Nephron (organoid): ENCODE measurements around the gene AMY1C.
"Not testable (repeated sequence)": the region's sequence is repeated elsewhere in the genome, so short reads cannot be mapped to it uniquely, and the experiment has no call there.

ENCODE experiments used
- H3K27ac Mint-ChIP-seq, 3 experiments: 2 replicates each; pipeline ENCODE4 v1.8.0; 2020; ENCODE audit warnings: mixed read lengths in 3 of 3, mild to moderate bottlenecking in 2 of 3, moderate library complexity in 1 of 3
- H3K27me3 Mint-ChIP-seq: 2 replicates; pipeline ENCODE4 v1.8.0; 2021; ENCODE audit warnings: low read depth, mild to moderate bottlenecking, moderate library complexity, mixed read lengths
- H3K36me3 Mint-ChIP-seq: 2 replicates; pipeline ENCODE4 v1.8.0; 2020; ENCODE audit warnings: low read depth, mixed read lengths
- H3K4me1 Mint-ChIP-seq: 2 replicates; pipeline ENCODE4 v1.8.0; 2020; ENCODE audit warnings: mixed read lengths
- H3K4me3 Mint-ChIP-seq, 3 experiments: 2 replicates each; pipeline ENCODE4 v1.8.0; 2020; ENCODE audit warnings: mild to moderate bottlenecking in 3 of 3, mixed read lengths in 3 of 3, moderate library complexity in 2 of 3
- H3K9me3 Mint-ChIP-seq: 2 replicates; pipeline ENCODE4 v1.8.0; 2020; ENCODE audit warnings: mixed read lengths
- CTCF ChIP-seq, 3 experiments: fragments of 200-600 bp; sonication (generic); IDR thresholded peaks; one replicate each; pipeline ENCODE4 v1.5.0; 2021; ENCODE audit warnings: antibody characterized with exemption in 3 of 3; ENCODE audit not compliant: unreplicated experiment in 3 of 3

The AMY1C gene

GRCh38 chr1:103749598-103749997, at the start of gene AMY1C:
TSS of gene AMY1C (plus strand) at chr1:103749898. CDS start at chr1:103750470, 572 bp downstream.
- H3K27ac Mint-ChIP-seq, H3K27me3 Mint-ChIP-seq, H3K4me1 Mint-ChIP-seq, H3K9me3 Mint-ChIP-seq, H3K4me3 Mint-ChIP-seq, H3K36me3 Mint-ChIP-seq: not testable (repeated sequence)

- not testable (repeated sequence) for H3K9me3 Mint-ChIP-seq, H3K27me3 Mint-ChIP-seq, H3K4me1 Mint-ChIP-seq, H3K36me3 Mint-ChIP-seq, H3K4me3 Mint-ChIP-seq, H3K27ac Mint-ChIP-seq
Observed at GRCh38 chr1:103700669-103701068, 49.0 kb upstream of the AMY1C start.

DNA sequence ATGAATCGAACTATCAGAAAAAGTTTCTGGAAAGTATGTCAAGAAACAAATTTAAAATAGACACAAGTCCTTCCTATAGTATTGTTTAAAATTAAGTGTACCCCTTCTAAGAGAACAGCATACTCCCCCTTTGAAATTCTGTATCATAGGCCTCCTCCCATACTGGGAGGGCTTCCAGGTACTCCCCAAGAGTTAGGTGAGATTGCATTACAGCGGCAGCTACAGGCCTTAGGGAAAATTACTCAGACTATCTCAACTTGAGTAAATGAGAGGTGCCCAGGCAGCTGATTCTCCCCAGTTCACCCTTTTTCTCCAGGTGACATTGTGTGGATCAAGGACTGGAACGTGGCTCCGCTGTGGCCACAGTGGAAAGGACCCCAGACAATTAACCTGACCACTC, 48.4 kb upstream of the AMY1C start:
- H3K36me3 Mint-ChIP-seq, H3K4me1 Mint-ChIP-seq, H3K9me3 Mint-ChIP-seq, H3K27me3 Mint-ChIP-seq, H3K4me3 Mint-ChIP-seq, H3K27ac Mint-ChIP-seq: not testable (repeated sequence)

DNA sequence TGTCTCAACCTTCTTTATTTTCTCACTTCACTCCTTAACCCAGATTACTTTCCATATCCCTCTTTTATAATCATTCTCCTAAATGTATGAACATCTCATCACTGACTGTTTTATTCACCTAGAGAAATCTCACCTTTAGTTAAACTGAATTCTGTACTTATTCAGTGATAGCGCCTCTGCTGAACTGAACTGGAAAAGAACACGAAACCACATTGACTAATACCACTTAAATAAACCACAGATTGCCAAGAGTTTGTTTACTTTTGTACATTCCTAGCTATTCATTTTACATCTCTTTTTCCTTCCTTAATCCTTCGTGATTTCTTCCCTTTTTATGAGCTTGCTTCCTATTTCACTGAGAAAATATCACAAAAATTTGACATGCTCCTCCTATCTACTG, 42.0 kb upstream of the AMY1C start:
- H3K4me1 Mint-ChIP-seq, H3K4me3 Mint-ChIP-seq, H3K36me3 Mint-ChIP-seq, H3K27ac Mint-ChIP-seq, H3K9me3 Mint-ChIP-seq, H3K27me3 Mint-ChIP-seq: not testable (repeated sequence)

GRCh38 chr1:103710381-103710780, 39.3 kb upstream of the AMY1C start:
- H3K4me3 Mint-ChIP-seq, H3K4me1 Mint-ChIP-seq, H3K27me3 Mint-ChIP-seq, H3K36me3 Mint-ChIP-seq, H3K27ac Mint-ChIP-seq, H3K9me3 Mint-ChIP-seq: not testable (repeated sequence)

GRCh38 chr1:103717404-103717803, 32.3 kb upstream of the AMY1C start:
- H3K4me3 Mint-ChIP-seq, H3K27ac Mint-ChIP-seq, H3K27me3 Mint-ChIP-seq, H3K4me1 Mint-ChIP-seq, H3K36me3 Mint-ChIP-seq, H3K9me3 Mint-ChIP-seq: not testable (repeated sequence)

GRCh38 chr1:103721473-103721872, 28.2 kb upstream of the AMY1C start:
- not testable (repeated sequence) for H3K27me3 Mint-ChIP-seq, H3K9me3 Mint-ChIP-seq, H3K36me3 Mint-ChIP-seq, H3K4me1 Mint-ChIP-seq, H3K27ac Mint-ChIP-seq, H3K4me3 Mint-ChIP-seq

GRCh38 chr1:103735334-103735733, 14.4 kb upstream of the AMY1C start:
- H3K4me1 Mint-ChIP-seq, H3K4me3 Mint-ChIP-seq, H3K27ac Mint-ChIP-seq, H3K36me3 Mint-ChIP-seq, H3K27me3 Mint-ChIP-seq, H3K9me3 Mint-ChIP-seq: not testable (repeated sequence)

DNA sequence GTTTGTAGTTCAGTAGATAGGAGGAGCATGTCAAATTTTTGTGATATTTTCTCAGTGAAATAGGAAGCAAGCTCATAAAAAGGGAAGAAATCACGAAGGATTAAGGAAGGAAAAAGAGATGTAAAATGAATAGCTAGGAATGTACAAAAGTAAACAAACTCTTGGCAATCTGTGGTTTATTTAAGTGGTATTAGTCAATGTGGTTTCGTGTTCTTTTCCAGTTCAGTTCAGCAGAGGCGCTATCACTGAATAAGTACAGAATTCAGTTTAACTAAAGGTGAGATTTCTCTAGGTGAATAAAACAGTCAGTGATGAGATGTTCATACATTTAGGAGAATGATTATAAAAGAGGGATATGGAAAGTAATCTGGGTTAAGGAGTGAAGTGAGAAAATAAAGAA, 11.7 kb upstream of the AMY1C start:
- not testable (repeated sequence) for H3K4me1 Mint-ChIP-seq, H3K36me3 Mint-ChIP-seq, H3K27ac Mint-ChIP-seq, H3K27me3 Mint-ChIP-seq, H3K9me3 Mint-ChIP-seq, H3K4me3 Mint-ChIP-seq

DNA sequence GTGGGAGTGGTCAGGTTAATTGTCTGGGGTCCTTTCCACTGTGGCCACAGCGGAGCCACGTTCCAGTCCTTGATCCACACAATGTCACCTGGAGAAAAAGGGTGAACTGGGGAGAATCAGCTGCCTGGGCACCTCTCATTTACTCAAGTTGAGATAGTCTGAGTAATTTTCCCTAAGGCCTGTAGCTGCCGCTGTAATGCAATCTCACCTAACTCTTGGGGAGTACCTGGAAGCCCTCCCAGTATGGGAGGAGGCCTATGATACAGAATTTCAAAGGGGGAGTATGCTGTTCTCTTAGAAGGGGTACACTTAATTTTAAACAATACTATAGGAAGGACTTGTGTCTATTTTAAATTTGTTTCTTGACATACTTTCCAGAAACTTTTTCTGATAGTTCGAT, 5.2 kb upstream of the AMY1C start:
- H3K4me3 Mint-ChIP-seq, H3K36me3 Mint-ChIP-seq, H3K27me3 Mint-ChIP-seq, H3K9me3 Mint-ChIP-seq, H3K4me1 Mint-ChIP-seq, H3K27ac Mint-ChIP-seq: not testable (repeated sequence)

- not testable (repeated sequence) for H3K4me1 Mint-ChIP-seq, H3K4me3 Mint-ChIP-seq, H3K27ac Mint-ChIP-seq, H3K9me3 Mint-ChIP-seq, H3K27me3 Mint-ChIP-seq, H3K36me3 Mint-ChIP-seq
Observed at GRCh38 chr1:103745040-103745439, 4.7 kb upstream of the AMY1C start.

DNA sequence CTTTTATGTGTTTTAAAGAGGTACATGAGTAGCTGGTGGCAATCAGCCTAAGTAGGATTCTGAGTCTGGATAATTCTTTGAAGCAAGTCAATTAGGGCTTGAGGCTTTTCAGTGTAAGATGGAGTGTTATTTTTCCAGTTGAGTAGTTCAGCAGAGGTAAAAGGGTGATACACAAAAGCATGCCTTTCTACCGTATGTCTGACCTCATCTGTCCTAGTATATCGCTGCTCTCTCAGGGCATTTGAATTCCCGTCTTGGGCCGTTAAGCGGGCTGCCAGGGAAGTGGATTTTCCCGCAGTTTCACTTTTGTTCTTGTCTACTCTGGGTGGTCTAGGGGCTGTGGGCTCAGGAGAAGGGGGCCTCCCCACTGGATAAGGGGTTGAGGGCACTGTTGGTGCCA, 1.4 kb upstream of the AMY1C start:
- H3K4me1 Mint-ChIP-seq, H3K4me3 Mint-ChIP-seq, H3K36me3 Mint-ChIP-seq, H3K27me3 Mint-ChIP-seq, H3K27ac Mint-ChIP-seq, H3K9me3 Mint-ChIP-seq: not testable (repeated sequence)

DNA sequence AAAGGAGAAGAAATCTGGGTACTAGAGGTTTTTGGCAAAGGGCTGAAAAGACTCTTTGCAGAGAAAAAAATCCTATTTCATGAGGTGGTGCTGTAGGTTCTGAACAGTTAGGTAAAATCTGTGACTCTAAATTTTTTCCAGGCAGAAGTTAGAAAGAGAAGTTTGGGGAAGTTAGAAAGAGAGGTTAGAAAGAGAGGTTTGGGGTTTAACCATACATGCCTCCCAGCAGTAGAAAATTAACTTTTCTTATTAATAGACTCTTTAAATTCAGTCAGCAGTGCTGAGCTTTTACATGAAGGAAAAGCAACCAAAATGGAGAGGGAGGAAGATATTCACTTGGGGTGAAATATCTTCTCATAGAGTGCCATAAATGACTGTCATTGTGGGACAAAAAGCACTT, 12.2 kb downstream of the AMY1C start:
- no peak for TF ChIP-seq CTCF (IDR thresholded peaks at IDR 0.05; ENCODE audit: unreplicated experiment in 3 of 3)
- Mint-ChIP-seq H3K4me1 (no peaks in the 10 kb centered on the region), H3K27ac (no peak overlapping the region)

More for the DNA sequence above, 12.2 kb downstream of the AMY1C start:
- Mint-ChIP-seq H3K4me3 (no peak overlapping the region), H3K9me3 (peaks cover 7% of the 10 kb centered on the region), H3K36me3 (no peaks in the 10 kb centered on the region), H3K27me3 (no peaks in the 10 kb centered on the region)
